Fibroblast of the aortic adventitia (primary cell): ENCODE data around the gene ZMIZ1. TPM values are rescaled to one million over a fixed set of nuclear protein-coding genes. Genes with fewer than 3 reads are reported as not detected.
A peak's percentile ranks its signal among the peaks of the same experiment; 100 is the strongest.

Source experiments
- DNase-seq: peaks from one replicate; pipeline ENCODE4 v3.0.0-alpha.2; 2010; ENCODE audit warnings: low read depth
- H3K4me3 ChIP-seq: 2 replicates; pipeline ENCODE4 v1.5.1; 2011; ENCODE audit warnings: low read depth, mild to moderate bottlenecking, control low read depth, low read length, moderate library complexity
- CTCF ChIP-seq: IDR thresholded peaks from 2 replicates; pipeline ENCODE4 v1.5.1; 2011; ENCODE audit warnings: mild to moderate bottlenecking, low read length, control low read depth, inconsistent platforms; ENCODE audit not compliant: insufficient read depth
- total RNA-seq: library from RNA; depleted of rRNA; stranded (reverse); fragments of >200 nt; gene quantifications from 2 replicates; pipeline ENCODE4 v1.2.3, GENCODE V29; 2012; ENCODE audit warnings: low replicate concordance

The ZMIZ1 gene
- total RNA-seq, 1 donor = 28.1 TPM

- no peak for TF ChIP-seq CTCF
- H3K4me3 ChIP-seq = no peak overlapping the region
- no peak for DNase-seq
These were observed 122.0 kb downstream of the ZMIZ1 start for GRCh38 chr10:79190740-79191261.

GRCh38 chr10:79191951-79192676 is 123.3 kb downstream of the ZMIZ1 start:
- TF ChIP-seq CTCF = no peak
- DNase-seq = peak; percentile 67
- H3K4me3 ChIP-seq = no peak overlapping the region

DNA sequence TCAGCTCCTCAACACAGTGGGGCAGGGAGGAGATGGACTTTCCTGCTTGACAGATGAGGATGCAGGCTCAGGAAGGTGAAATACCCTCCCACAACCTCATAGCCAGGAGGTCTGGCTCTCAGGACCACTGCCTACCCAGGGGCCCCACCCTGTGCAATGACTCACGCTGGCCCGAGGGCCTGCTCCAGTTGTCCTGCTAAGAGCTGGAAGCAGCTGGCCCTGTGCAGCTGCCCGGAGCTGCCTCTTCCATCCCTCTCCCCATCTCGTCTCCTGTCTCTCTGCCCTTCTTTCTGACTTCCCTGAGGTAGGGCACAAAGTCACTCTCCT is 123.9 kb downstream of the ZMIZ1 start:
- no peak for TF ChIP-seq CTCF
- no peak overlapping the region for H3K4me3 ChIP-seq
- peak; percentile 79 for DNase-seq

DNA sequence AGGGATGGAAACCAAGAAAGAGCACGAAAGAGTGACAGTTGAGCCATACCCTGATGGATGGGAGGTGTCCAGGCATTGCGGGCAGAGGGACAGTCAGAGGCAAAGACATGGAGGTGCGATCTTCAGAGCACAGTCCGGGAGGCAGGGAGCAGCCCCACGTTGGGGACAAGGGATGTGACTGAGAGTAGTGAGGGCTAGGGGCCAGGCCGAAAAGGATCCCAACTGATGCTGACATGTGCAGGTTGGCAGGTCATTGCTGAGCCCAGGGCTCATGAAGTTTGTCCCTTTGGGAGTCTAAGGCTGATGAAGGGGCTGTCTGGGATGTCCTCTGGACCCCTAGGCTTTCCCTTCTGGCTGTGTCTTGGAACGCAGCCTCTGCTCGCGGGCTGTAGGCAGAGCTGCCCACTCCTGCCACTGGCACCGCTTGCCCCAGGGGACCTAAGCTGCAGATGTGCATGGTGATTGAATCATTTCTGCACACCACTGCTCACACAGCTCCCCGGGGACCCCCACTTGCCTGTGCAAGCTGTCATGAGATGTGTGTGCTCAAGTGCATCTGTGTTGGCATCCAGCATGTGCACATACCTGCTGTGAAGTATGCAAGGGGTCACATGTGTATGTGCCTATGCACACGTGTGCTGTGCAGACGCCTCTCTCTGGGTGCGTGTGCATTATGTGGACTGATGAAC is 125.1 kb downstream of the ZMIZ1 start:
- TF ChIP-seq CTCF = no peak
- H3K4me3 ChIP-seq = no peak overlapping the region
- DNase-seq = no peak

- peak; percentile 88 for TF ChIP-seq CTCF
- DNase-seq = peak; percentile 87
These were observed 126.5 kb downstream of the ZMIZ1 start for GRCh38 chr10:79195091-79195923.

More at GRCh38 chr10:79195091-79195923, 126.5 kb downstream of the ZMIZ1 start:
- no peak overlapping the region for H3K4me3 ChIP-seq
